ENCODE results near the gene RPP25.

GRCh38 chr15:74959586-74959939 is 3.0 kb upstream of the RPP25 start:
- TF ChIP-seq EZH2 (IDR thresholded peaks at IDR 0.05; ENCODE audit: borderline replicate concordance, low read depth, low read length, poor library complexity, severe bottlenecking) = no peak
- no peak for TF ChIP-seq CTCF (conservative IDR thresholded peaks at IDR 0.05; ENCODE audit: low read depth, low read length)

Measured in A673 (cell line).